HG02840 (cell line): ENCODE results near the gene CDH13.

Experiments
- ATAC-seq: cut with Tn5 transposase; IDR thresholded peaks from one replicate; pipeline ENCODE4 v1.9.1; 2021; ENCODE audit warnings: mild to moderate bottlenecking, moderate library complexity, moderate number of reproducible peaks; ENCODE audit not compliant: unreplicated experiment, low FRiP score

Gene CDH13

GRCh38 chr16:83561876-83562275 is 935.1 kb downstream of the CDH13 start:
- ATAC-seq, result no peak

GRCh38 chr16:83568345-83568744 is 941.6 kb downstream of the CDH13 start:
- no peak for ATAC-seq

DNA sequence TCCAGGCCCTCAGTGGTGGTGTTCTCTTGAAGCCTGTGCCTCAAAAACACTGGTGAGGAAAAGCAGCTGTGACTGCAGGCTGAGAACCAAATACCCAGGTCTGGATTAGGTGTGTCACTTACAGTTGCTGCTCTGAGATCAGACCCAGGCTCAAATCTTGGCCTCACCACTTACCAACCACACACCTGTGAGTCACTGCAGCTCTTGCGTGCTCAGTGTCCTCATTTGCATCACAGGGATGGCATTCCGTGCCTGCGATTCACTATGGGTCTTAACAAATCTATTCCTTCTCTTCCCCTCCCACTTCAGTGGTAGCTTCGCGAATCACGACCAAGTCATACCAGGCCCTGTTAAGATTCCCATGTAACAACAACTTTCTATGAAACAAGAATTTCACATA is 947.6 kb downstream of the CDH13 start:
- no peak for ATAC-seq

GRCh38 chr16:83577078-83577745 is 950.4 kb downstream of the CDH13 start:
- no peak for ATAC-seq

- ATAC-seq, result no peak
Measured at GRCh38 chr16:83578171-83578570, 951.4 kb downstream of the CDH13 start.

DNA sequence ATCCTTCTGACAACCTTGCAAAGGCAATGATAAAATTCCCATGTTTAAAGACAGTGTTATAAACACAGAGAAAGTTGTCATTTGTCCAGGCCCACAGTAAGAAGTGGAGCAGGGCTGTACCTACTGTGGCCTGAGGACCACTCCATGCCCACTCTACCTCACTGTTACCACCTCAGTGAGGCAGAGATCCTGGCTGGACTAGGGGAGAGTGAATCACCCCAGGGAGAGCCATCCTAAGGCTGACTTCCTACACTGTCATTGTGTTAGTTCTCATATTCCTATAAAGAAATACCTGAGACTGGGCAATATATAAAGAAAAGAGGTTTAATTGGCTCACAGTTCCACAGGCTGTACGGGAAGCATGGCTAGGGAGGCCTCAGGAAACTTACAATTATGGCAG is 952.3 kb downstream of the CDH13 start:
- ATAC-seq, result no peak

DNA sequence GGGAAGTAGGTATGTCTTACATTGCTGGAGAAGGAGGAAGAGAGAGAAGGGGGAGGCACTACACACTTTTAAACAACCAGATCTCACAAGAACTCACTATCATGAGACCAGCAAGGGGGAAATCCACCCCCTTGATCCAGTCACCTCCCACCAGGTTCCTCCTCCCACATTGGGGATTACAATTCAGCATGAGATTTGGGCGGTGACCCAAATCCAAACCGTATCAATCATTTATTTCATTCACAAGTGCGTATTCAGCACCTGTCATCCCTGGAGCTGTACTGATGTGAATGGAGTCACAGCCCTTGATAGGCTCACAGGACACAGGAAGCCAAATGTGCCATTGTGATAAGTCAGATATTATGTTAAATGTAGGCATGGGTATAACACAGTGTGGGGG is 952.7 kb downstream of the CDH13 start:
- no peak for ATAC-seq

GRCh38 chr16:83581082-83581481 is 954.3 kb downstream of the CDH13 start:
- no peak for ATAC-seq

DNA sequence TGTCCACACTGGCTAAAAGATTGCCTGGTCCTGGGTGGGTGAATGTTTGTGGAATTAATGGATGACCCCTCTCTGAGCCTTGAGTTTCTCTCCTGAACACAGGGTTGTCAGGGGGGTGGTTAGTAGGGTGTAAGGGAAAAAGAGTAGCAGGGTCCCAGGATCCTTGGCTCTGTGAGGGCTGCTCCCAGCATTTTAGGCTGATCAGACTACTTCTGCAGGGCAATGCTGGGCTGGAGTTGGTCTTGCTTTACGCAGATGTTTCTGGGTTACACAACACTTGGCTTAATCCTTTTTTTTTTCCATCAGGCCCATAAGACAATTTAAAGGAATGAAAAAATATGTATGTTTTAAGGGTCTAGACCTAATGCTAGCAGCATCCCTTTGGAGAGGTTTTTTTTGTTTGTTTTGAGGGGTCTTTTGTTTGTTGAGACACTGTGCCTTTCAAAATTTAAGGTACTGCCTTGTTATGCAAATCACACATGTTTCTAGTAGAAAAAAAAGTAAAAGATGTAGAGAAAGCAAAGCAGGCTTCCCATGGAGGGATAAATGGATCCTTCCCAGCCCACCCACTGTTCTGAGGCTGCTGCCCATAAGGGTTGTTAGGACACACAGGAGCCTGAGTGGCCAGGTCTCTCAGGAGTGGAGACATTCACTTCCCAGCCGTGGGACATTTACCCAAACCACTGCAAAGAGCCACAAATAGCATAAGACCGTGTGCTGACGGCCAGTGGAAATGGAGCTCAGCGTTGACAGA is 955.4 kb downstream of the CDH13 start:
- ATAC-seq, result no peak

- no peak for ATAC-seq
Measured at GRCh38 chr16:83586036-83586435, 959.3 kb downstream of the CDH13 start.

DNA sequence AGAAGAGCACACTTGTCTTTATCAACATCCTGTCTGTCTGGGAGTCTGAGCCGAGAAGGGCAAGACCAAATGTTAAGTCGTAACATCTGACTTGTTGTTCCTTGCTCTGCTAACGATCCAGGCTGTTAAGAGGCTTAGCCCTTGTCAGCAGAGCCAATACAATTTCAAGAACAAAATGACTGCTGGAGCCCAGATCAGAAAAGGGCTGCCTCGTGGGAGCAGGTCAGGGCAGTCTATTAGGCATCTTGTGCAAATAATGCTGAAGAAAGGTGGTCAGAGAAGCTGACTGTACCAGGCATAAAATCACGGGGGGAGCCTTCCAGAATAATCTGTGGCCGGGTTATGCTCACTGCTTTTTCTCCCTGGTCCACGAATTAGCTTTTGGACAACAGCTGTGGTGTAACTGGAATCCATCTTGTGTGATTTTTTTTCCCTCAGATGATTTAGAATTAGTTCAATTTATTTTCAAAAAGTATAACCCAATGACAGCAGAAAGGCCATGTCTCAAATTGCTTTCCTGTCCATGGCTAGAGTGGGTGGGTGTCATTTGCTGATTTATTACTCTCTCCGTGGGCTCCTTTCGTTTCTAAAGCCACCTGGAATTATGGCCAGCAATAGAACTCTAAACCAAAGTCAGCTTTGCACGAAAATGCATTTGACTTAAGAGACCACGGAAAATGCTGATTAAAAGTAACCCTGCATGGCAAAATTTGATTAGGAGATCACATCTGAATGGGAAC is 959.9 kb downstream of the CDH13 start:
- ATAC-seq, result no peak

- ATAC-seq, result no peak
Measured at GRCh38 chr16:83587201-83587600, 960.4 kb downstream of the CDH13 start.

GRCh38 chr16:83588070-83588469 is 961.3 kb downstream of the CDH13 start:
- no peak for ATAC-seq

GRCh38 chr16:83589576-83589975 is 962.8 kb downstream of the CDH13 start:
- ATAC-seq, result no peak

DNA sequence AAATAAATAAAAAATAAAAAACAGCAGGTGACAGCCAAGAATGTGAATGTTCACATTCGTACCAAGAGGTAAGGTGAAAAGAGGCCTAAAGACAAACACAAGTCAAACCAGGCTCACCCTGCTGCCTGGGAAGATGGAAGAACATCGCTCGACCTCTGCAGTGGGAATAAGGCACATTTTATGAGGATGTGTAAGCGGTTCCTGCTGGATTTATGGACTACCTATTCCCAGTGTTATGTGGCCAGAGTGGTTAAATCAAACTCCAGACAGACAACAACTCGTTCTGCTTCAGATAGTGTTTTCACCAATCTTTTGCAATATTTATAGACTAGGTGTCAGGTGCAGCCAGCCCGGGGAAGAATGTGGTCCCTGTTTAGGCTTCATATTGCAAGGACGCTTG is 966.0 kb downstream of the CDH13 start:
- ATAC-seq, result no peak

- no peak for ATAC-seq
Measured at GRCh38 chr16:83599789-83600462, 973.2 kb downstream of the CDH13 start.

DNA sequence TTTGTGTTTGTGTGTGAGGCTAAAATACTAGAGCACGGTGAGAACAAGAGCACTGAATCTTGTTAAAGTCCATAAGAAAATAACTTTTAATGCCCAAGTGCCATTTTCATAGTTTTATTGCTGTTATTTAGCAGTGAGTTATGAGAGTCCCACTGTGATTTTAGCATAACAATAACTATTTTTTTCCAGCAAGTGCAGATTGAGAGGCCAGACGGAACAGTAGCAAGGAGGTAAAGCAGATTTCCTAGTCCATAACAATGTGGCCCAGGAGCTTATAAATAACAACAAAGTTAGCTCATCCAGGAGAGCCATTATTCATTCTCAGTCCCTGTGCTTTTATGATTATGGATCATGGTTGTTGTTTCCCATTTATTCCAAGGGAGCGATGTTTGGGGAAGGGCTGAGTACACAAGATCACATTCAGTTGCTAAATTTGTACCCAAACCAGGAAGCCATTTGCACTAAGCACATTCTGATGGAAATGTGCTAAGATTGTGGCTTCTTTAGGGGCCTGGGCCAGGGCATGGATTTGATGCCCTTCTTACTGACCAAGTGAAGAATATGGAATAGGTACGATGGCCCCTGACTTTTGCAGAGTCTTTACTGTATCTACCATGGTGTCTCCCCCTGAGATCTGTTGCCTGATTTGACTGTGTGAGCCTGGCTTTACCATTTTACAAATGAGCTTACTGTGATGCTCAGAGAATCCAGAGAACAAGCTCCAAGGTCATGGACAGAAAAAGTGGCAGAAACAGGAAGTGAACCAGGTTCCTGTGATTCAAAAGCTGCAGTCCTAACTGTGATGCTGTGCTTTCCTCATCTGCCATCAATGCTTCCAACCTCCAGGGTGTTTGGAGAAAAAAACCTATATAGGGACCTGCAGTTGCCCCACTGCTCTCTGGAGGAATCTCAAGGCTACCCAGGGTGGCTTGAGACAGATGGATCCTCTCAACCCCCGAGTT is 976.3 kb downstream of the CDH13 start:
- ATAC-seq, result no peak

GRCh38 chr16:83603723-83604570 is 977.2 kb downstream of the CDH13 start:
- ATAC-seq, result no peak

DNA sequence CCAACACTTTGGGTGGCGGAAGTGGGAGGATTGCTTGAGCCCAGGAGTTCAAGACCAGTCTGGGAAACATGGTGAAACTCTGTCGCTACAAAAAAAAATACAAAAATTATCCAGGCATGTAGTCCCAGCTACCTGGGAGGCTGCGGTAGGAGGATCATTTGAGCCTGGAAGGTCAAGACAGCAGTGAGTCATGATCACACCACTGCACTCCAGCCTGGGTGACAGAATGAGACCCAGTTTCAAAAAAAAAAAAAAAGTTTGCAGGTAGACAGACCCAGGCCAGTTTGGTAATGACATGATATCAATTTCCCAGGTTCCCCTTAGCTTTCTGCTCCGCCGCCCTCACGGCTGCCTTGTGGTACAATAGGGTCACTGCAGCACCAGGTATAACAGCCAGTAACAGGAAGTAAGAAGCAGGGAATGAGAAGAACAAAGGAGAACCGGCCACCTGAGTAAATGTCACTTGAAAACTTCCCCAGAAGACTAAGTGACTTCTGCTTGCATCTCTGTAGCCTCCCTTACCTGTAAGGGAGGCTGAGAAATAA is 979.8 kb downstream of the CDH13 start:
- ATAC-seq, result no peak
